Activated T-cell treated with anti-CD3 and anti-CD28 coated beads, Interleukin-2, amount 50 U/mL, for 72 hours (primary cell): ENCODE measurements around the gene ZDHHC7. TPM values are rescaled to one million over a fixed set of nuclear protein-coding genes. Genes with fewer than 3 reads are reported as not detected.

Experiments used
- ATAC-seq, 2 donors: fragments of 150-1000 bp; cut with Tn5 transposase; replicated peaks in 1 of 2; 2 replicates each; pipeline ENCODE4 v1.10.0; 2021; ENCODE audit warnings: moderate library complexity in 2 of 2, mild to moderate bottlenecking in 1 of 2
- DNase-seq, 2 donors: peaks; one replicate each; pipeline ENCODE4 v3.0.0; 2021 to 2022; ENCODE audit warnings: mixed read lengths in 1 of 2
- H3K27ac Mint-ChIP-seq: one replicate; pipeline ENCODE4 v1.8.0; 2022; ENCODE audit warnings: mild to moderate bottlenecking, moderate library complexity, mixed read lengths
- H3K27me3 Mint-ChIP-seq: one replicate; pipeline ENCODE4 v1.8.0; 2022; ENCODE audit warnings: low read depth, mixed read lengths
- H3K36me3 Mint-ChIP-seq, 2 donors: one replicate each; pipeline ENCODE4 v1.8.0; 2022; ENCODE audit warnings: mixed read lengths in 2 of 2, mild to moderate bottlenecking in 1 of 2; ENCODE audit not compliant: insufficient read depth in 2 of 2
- H3K4me1 Mint-ChIP-seq: one replicate; pipeline ENCODE4 v1.8.0; 2022; ENCODE audit warnings: low read depth, mixed read lengths
- H3K4me3 Mint-ChIP-seq, 2 donors: one replicate each; pipeline ENCODE4 v1.8.0; 2022; ENCODE audit warnings: mild to moderate bottlenecking in 2 of 2, mixed read lengths in 2 of 2, moderate library complexity in 2 of 2
- H3K9me3 Mint-ChIP-seq, 2 donors: one replicate each; pipeline ENCODE4 v1.8.0; 2022; ENCODE audit warnings: mixed read lengths in 2 of 2
- total RNA-seq, 2 donors: library from RNA; stranded (reverse); gene quantifications; one replicate each; pipeline ENCODE4 v1.2.3, GENCODE V29; 2022

The ZDHHC7 gene
- total RNA-seq, 2 donors from 2014 or later, result 27.5 to 33.7 TPM

DNA sequence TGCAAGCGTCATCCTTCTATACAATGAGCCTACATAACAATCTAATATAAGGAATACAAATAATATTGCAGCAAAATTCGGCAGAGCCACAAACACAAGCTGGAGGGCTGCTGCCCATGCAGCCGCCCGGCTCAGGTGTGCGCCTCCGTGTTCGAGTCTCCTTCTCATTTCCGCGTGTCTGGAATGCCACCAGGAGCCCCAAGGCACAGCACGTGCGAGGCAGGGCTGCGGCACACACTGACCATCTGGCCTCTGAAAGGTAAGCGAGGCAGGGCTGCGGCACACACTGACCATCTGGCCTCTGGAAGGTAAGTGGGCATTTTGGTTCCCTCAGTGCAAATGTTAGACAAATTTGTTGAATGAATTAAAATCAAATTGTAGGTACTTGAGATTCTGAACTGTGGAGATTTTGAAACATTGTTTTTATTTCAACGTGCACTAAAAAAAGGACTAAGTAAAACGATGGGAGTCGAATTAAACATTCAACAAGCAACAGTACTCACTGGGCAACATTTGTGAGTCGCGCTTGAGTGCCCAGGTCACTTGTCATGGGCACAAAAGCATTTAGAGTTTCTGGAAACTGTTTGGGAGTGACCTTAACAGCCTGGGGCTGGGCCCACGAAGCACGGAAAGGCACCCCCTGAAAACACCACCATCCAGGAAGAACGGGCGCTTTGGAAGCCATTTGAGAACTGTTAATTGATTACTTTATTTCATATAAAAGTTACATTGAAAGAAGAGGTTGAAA, 37.4 kb downstream of the ZDHHC7 start:
- H3K9me3 Mint-ChIP-seq, result no peaks in the 10 kb centered on the region

DNA sequence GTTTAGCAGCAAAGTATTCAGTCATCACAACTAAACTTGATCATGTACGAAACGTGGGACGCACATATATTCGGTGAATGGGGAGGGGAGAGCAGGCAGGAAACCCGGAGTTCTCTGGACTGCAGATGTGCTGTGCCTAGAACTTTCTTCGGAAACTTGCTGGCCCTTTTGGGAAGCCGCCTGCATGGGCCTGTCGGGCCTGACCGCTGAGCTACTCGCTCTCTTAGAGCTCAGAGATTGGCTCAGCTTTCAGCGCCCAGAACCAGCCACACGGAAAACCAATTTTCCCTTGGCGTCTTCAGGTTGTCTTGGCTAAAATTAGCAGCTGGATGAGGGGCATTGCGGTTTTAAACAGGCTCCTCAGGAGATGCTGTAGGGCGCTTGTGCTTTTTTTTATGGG, 38.1 kb downstream of the ZDHHC7 start:
- no peaks in the 10 kb centered on the region for H3K27me3 Mint-ChIP-seq
- H3K4me3 Mint-ChIP-seq, result no peak overlapping the region
- ATAC-seq, result no peak

More for the DNA sequence above, 37.4 kb downstream of the ZDHHC7 start:
- Mint-ChIP-seq H3K27me3 (no peaks in the 10 kb centered on the region), H3K27ac (no peak overlapping the region), H3K36me3 (peaks cover 2 to 5% of the 10 kb centered on the region in 2 donors), H3K4me1 (peaks cover 6% of the 10 kb centered on the region), H3K4me3 (no peak overlapping the region)
- no peak for ATAC-seq
- DNase-seq, result no peak

DNA sequence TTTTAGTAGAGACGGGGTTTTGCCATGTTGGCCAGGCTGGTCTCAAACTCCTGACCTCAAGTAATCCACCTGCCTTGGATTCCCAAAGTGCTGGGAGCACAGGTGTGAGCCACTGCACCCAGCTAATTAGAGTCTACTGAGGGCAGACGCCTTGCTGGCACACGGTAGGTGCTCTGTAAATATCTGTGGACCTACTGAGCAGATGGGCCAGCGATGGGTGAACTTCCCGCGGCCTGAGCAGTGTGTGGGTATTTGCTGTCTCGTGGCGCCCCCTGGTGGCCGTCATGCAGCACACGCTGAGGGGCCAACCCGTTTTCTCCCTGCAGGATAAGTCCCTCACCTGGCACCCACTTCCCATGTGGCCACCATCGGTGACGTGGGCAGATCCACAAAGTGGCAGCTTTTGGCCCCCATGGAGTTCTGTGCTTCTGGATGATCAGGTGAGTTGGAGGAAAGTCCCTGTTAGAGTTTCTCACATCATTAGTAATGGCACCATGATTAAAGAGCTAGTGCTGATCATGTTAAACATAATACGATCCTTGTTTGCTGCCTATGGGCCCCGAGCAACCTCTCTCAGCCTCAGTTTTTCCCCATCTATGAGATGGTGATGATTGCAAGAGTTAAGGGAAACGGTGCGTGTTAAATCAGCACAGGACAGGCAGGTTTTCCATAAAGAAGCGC, 40.7 kb downstream of the ZDHHC7 start:
- DNase-seq (peak; percentile 77 to 84), ATAC-seq (peak; percentile 96 to 98)
- H3K4me3 Mint-ChIP-seq, result no peak overlapping the region
- peaks cover 0 to 3% of the 10 kb centered on the region in 2 donors for H3K36me3 Mint-ChIP-seq
- H3K27me3 Mint-ChIP-seq, result no peaks in the 10 kb centered on the region
- no peak overlapping the region for H3K27ac Mint-ChIP-seq
- H3K9me3 Mint-ChIP-seq, result peaks cover 5% of the 10 kb centered on the region in 2 donors
- peaks cover 6% of the 10 kb centered on the region for H3K4me1 Mint-ChIP-seq

More for the DNA sequence above, 38.1 kb downstream of the ZDHHC7 start:
- Mint-ChIP-seq H3K4me1 (peaks cover 6% of the 10 kb centered on the region), H3K27ac (no peak overlapping the region), H3K36me3 (peaks cover 2 to 5% of the 10 kb centered on the region in 2 donors), H3K9me3 (no peaks in the 10 kb centered on the region)
- DNase-seq, result no peak

DNA sequence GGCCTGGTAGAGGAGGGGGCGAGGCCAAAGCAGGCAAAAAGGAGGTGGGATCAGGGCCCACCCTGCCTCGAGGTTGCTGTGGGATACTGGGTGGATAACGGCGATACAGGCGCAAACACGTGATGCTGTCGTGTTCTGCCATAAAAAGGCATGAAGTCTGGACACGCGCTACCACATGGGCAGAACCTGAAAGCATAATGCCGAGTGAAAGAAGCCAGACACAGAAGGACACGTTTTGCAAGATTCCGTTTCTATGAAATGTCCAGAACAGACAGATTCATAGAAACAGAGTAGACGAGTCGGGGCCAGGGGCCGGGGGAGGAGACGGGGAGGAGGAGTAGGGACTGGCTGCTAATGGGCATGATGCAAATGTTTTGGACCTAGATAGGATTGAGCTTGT, 43.5 kb downstream of the ZDHHC7 start:
- Mint-ChIP-seq H3K4me1 (peaks cover 6% of the 10 kb centered on the region), H3K27ac (no peak overlapping the region), H3K4me3 (no peak overlapping the region), H3K9me3 (peaks cover 6 to 7% of the 10 kb centered on the region in 2 donors), H3K36me3 (no peaks in the 10 kb centered on the region), H3K27me3 (no peaks in the 10 kb centered on the region)
- DNase-seq (no peak), ATAC-seq (no peak)

DNA sequence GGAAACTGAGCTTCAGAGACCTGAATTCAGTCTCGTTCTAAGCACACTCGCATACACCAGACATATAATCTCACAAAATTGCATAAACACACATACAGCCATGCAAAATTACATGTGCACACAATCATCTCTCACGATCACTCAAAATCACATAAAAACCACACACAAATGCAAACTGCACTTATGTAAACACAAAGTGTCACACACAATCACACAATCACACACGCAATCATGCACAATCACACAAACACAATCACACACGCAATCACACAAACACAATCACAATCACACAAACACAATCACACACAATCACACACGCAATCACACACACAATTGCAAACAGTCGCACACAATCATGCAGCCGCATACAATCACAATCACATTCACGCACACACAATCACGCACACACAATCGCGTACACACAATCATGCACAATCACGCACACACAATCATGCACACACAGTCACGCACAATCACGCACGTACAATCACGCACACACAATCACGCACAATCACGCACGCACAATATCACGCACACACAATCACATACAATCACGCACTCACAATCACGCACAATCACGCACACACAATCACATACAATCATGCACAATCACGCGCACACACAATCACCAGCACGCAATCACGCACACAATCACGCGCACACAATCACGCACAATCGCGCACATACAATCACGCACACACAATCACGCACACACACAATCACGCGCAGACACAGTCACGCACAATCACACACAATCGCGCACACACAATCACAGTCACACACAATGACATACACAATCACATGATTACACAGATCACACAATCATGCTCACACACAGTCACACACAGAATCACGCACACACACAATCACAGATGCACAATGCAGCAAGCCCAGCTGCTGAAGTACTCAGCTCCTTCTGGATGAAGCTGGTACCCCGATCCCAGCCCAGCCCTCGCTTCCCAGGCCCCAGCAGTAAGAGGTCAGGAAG, 45.6 kb downstream of the ZDHHC7 start:
- Mint-ChIP-seq H3K27ac (no peak overlapping the region), H3K36me3 (no peaks in the 10 kb centered on the region), H3K27me3 (peaks cover 6% of the 10 kb centered on the region), H3K4me1 (peaks cover 6% of the 10 kb centered on the region), H3K9me3 (peaks cover 6 to 7% of the 10 kb centered on the region in 2 donors), H3K4me3 (no peak overlapping the region)
- no peak for DNase-seq
- ATAC-seq, result no peak

DNA sequence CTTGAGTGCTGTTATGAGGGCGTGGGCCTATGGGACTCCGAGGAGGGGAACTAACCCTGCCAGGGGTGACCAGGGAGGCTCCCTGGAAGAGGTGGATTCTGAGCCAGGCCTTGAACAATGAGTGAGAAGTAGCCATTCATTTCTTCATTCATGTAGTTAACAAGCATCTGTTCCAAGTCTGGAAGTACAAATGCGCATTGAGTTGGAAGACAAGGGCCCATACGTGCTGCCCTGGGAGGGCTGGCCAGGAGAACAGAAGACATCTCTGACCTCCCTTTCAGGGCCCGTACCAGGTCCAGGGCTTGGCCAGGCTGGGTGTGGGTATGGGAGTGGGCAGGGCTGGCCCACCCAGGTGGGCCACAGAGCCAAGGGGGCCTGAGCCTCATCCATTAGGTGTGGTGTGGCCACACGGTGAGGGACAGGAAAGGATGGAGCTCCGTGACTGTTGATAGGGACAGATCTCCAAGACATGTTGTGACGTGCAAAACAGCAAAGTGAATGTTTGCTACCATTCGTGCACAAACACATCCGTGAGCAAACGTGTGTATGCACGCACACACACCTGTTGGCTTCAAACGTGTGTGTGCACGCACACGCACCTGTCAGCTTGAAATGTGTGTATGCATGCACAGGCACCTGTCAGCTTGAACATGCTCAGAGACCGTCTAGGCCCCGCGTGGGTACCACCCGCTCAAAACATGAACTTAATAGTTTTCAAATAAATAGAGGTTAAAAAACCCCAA, 46.8 kb downstream of the ZDHHC7 start:
- no peaks in the 10 kb centered on the region for H3K36me3 Mint-ChIP-seq
- no peak overlapping the region for H3K27ac Mint-ChIP-seq
- no peaks in the 10 kb centered on the region for H3K4me1 Mint-ChIP-seq
- peaks cover 6 to 7% of the 10 kb centered on the region in 2 donors for H3K9me3 Mint-ChIP-seq
- no peak overlapping the region for H3K4me3 Mint-ChIP-seq
- DNase-seq, result no peak
- peaks cover 6% of the 10 kb centered on the region for H3K27me3 Mint-ChIP-seq
- ATAC-seq, result no peak

DNA sequence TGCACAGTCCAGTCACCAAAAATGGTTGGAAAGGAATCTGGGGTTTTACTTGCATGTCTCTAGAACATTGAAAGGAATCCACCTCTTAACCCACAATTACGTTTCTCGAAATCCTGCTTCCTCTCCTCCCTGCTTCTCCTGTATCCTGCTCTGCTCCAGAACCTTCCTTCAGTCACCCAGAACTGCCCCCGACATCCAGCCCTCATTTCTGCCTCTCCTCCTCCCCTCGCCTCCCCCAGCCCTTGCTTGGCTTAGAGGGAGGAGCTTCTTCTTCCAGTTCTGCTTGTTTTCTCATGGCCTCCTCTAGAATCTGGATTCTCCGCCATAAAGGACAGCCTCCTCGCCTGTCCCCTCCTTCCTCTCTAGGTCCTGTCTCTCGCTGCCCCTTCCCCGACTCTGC, 48.3 kb downstream of the ZDHHC7 start:
- Mint-ChIP-seq H3K27ac (no peak overlapping the region), H3K4me1 (no peaks in the 10 kb centered on the region), H3K4me3 (no peak overlapping the region), H3K27me3 (peaks cover 6% of the 10 kb centered on the region), H3K36me3 (no peaks in the 10 kb centered on the region), H3K9me3 (peaks cover 6 to 7% of the 10 kb centered on the region in 2 donors)
- ATAC-seq (no peak), DNase-seq (no peak)

DNA sequence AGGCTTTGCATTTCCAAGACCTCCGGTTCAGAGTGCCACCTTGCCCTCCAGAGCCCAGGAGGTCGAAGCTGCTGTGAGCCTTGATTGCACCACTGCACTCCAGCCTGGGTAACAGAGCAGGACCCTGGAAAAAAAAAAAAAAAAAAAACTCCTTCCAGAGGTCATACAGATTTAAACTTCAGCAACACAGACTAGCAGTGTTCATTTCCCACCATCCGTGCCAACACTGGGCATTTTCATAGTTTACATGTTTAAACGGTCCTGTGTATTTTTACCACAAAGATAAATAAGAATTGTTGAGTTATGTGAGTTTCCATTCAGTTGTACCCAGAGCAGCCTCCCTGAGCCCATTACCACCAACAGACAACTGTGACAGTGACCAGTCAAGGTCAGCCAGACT, 50.4 kb downstream of the ZDHHC7 start:
- Mint-ChIP-seq H3K36me3 (no peaks in the 10 kb centered on the region), H3K4me3 (no peak overlapping the region), H3K27ac (no peak overlapping the region), H3K27me3 (peaks cover 6% of the 10 kb centered on the region), H3K4me1 (no peaks in the 10 kb centered on the region), H3K9me3 (peaks cover 4 to 5% of the 10 kb centered on the region in 2 donors)
- DNase-seq (no peak), ATAC-seq (no peak)

DNA sequence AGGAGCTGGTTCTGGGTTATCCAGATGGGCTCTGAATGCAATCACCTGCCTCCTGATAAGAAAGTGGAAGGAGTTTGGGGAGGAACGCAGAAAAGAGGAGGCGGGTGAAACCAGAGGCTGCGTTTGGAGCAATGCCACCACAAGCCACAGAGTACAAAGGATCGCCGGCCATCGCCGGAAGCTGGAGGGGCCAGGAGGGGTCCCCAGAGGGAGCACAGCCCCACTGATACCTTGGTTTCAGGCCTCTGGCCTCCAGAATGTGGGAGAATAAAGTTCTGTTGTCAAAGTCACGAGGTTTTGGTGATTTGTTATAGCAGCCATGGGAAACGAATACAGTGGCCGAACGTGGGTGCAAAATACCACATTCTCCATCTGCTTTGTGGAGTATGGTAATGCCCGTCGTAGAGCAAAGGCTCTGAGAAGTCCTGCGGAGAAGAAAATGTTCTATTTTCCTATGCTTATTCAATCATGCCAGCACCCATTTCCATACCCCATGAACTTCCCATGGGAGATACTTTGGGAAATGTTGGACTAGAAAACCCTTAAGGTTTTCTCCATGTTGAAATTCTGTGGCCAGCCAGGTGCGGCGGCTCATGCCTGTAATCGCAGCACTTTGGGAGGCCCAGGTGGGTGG, 51.4 kb downstream of the ZDHHC7 start:
- H3K27me3 Mint-ChIP-seq, result peaks cover 6% of the 10 kb centered on the region
- H3K9me3 Mint-ChIP-seq, result no peaks in the 10 kb centered on the region
- H3K36me3 Mint-ChIP-seq, result no peaks in the 10 kb centered on the region
- H3K4me3 Mint-ChIP-seq, result no peak overlapping the region
- no peaks in the 10 kb centered on the region for H3K4me1 Mint-ChIP-seq
- H3K27ac Mint-ChIP-seq, result no peak overlapping the region
- DNase-seq, result no peak
- ATAC-seq, result no peak

DNA sequence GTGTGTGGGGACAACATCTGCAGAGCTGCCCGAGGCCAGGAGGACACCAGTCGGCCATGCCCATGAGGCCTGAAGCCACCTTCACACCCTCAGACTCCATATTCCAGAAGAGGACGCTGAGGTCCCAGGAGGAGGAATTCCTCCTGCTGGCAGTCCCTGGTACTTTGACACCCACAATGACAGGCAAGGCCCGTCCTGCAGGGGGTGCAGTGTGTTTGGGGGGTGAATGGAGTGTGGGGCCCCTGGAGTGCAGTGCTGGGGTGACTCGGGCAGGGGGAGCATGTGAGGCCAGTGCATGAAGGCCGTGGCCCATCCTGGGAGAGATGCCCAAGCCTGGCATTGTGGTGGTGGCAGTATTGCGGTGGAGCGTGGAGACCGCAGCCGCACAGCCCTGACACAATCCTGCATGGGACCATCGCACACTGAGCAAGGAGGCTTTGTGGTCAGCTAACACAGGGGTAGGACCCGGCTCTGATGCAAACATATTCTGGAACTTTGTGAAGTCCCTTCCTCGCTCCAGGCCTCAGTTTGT, 52.2 kb downstream of the ZDHHC7 start:
- H3K4me1 Mint-ChIP-seq, result no peaks in the 10 kb centered on the region
- H3K4me3 Mint-ChIP-seq, result no peak overlapping the region
- H3K27ac Mint-ChIP-seq, result no peak overlapping the region
- H3K9me3 Mint-ChIP-seq, result no peaks in the 10 kb centered on the region
- peaks cover 6% of the 10 kb centered on the region for H3K27me3 Mint-ChIP-seq
- DNase-seq (no peak), ATAC-seq (no peak)
- H3K36me3 Mint-ChIP-seq, result no peaks in the 10 kb centered on the region

DNA sequence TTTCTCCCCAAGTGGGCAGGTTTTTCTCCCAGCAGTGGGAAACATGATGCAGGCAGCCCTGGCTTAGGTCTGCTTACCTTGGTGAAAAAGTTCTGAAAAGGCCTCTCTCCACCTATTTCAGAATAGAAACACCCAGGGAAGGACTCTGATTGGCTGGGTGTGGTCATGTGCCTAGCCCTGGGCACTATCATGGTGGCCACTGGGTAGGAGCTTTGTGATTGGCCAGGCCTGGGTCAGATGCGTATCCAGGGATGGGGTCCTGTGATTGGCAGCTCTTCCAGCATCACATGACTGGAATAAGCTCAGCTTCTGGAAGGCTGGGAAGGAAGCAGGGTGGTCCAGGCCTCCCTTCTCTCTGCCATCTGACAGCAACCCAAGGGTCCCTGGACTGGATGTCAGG, 53.5 kb downstream of the ZDHHC7 start:
- no peak for ATAC-seq
- H3K4me3 Mint-ChIP-seq, result no peak overlapping the region
- H3K36me3 Mint-ChIP-seq, result no peaks in the 10 kb centered on the region
- DNase-seq, result no peak
- peaks cover 6% of the 10 kb centered on the region for H3K27me3 Mint-ChIP-seq
- no peak overlapping the region for H3K27ac Mint-ChIP-seq
- no peaks in the 10 kb centered on the region for H3K9me3 Mint-ChIP-seq
- H3K4me1 Mint-ChIP-seq, result no peaks in the 10 kb centered on the region

DNA sequence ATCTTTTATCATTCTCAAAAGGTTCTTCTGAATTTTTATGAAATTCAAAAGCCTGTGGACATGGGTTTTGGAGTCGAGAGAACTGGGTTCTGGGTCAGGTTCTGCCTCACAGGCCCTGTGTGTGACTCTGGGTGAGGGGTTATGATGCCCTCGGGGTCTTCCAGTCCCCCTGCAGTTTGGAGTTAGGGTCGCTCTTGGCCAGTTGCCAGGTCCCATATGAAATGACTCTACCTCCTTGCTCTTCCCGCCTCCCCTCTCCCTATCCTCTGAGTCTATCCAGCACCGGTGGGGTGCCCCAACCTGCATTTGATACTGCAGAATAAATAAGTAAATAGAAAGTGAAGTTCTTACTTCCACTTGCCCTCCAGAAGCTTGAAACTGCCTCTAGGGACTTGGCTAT, 54.1 kb downstream of the ZDHHC7 start:
- Mint-ChIP-seq H3K27ac (no peak overlapping the region), H3K4me1 (no peaks in the 10 kb centered on the region), H3K36me3 (no peaks in the 10 kb centered on the region)

More for the DNA sequence above, 54.1 kb downstream of the ZDHHC7 start:
- Mint-ChIP-seq H3K4me3 (no peak overlapping the region), H3K27me3 (peaks cover 6% of the 10 kb centered on the region), H3K9me3 (no peaks in the 10 kb centered on the region)
- DNase-seq (no peak), ATAC-seq (no peak)
